IMR-90 (cell line): ENCODE results near the gene RNF130. TPM values are rescaled to one million over a fixed set of nuclear protein-coding genes. Genes with fewer than 3 reads are reported as not detected.

Experiments
- ATAC-seq: fragments of 200-7000 bp; cut with Tn5 transposase; 2 replicates; pipeline ENCODE4 v1.9.1; 2020; ENCODE audit warnings: low read depth, mild to moderate bottlenecking, moderate library complexity
- BruUV-seq: library from RNA; stranded (reverse); fragments of 400-500 nt; replicated peaks from 2 replicates; lab custom pipeline; 2021; lab: Mats Ljungman, UMichigan
- CTCF ChIA-PET: fragments of 300-600 bp; formaldehyde crosslinking; extraction: SDS; loops from one replicate; lab custom pipeline; 2021; ENCODE audit warnings: antibody characterized with exemption; lab: Yijun Ruan, JAX
- POLR2A ChIA-PET: fragments of 300-600 bp; sonication (Branson Sonifier 250); formaldehyde crosslinking; loops from one replicate; lab custom pipeline; 2022; ENCODE audit warnings: antibody characterized with exemption; ENCODE audit not compliant: unreplicated experiment; lab: Charles Lee
- DNase-seq: peaks from one replicate; pipeline ENCODE4 v3.0.0; 2013
- H2AFZ ChIP-seq: replicated peaks from 2 replicates; pipeline ENCODE3; 2013; ENCODE audit warnings: low read length, mild to moderate bottlenecking; ENCODE audit not compliant: poor library complexity
- H2AK5ac ChIP-seq: 2 replicates; pipeline ENCODE4 v1.6.1; 2013; ENCODE audit warnings: low read depth, low read length, inconsistent platforms
- H2AK9ac ChIP-seq: replicated peaks from 2 replicates; pipeline ENCODE3; 2013; ENCODE audit warnings: mild to moderate bottlenecking, low read depth, low read length, moderate library complexity; ENCODE audit not compliant: poor library complexity
- H2BK120ac ChIP-seq: 2 replicates; pipeline ENCODE4 v1.6.1; 2013; ENCODE audit warnings: low read depth, low read length, inconsistent platforms
- H2BK15ac ChIP-seq: 3 replicates; pipeline ENCODE4 v1.6.1; 2013; ENCODE audit warnings: low read depth, low read length, inconsistent platforms
- H2BK20ac ChIP-seq: 2 replicates; pipeline ENCODE4 v1.6.1; 2013; ENCODE audit warnings: low read depth, mild to moderate bottlenecking, inconsistent platforms, low read length, moderate library complexity
- H2BK5ac ChIP-seq: 2 replicates; pipeline ENCODE4 v1.6.1; 2013; ENCODE audit warnings: mild to moderate bottlenecking, low read depth, low read length, inconsistent platforms; ENCODE audit not compliant: poor library complexity, severe bottlenecking
- H3K14ac ChIP-seq: replicated peaks from 2 replicates; pipeline ENCODE4 v1.6.1; 2013; ENCODE audit warnings: low read depth, low read length, inconsistent platforms
- H3K18ac ChIP-seq: 2 replicates; pipeline ENCODE4 v1.6.1; 2013; ENCODE audit warnings: low read depth, low read length, control low read depth
- H3K23ac ChIP-seq: 2 replicates; pipeline ENCODE4 v1.6.1; 2013; ENCODE audit warnings: low read depth, low read length, inconsistent platforms
- H3K27ac ChIP-seq: 2 replicates; pipeline ENCODE4 v1.5.1; 2013; ENCODE audit warnings: mild to moderate bottlenecking, control low read depth, low read length; ENCODE audit not compliant: insufficient read depth
- H3K27me3 ChIP-seq: 2 replicates; pipeline ENCODE4 v1.6.1; 2013; ENCODE audit warnings: low read length; ENCODE audit not compliant: control insufficient read depth, insufficient read depth
- H3K36me3 ChIP-seq: 2 replicates; pipeline ENCODE4 v1.6.1; 2013; ENCODE audit warnings: low read length, mixed read lengths; ENCODE audit not compliant: control insufficient read depth, insufficient read depth
- H3K4ac ChIP-seq: 2 replicates; pipeline ENCODE4 v1.6.1; 2013; ENCODE audit warnings: low read depth, low read length, inconsistent platforms
- H3K4me1 ChIP-seq: 2 replicates; pipeline ENCODE4 v1.6.1; 2013; ENCODE audit warnings: low read length, mixed read lengths; ENCODE audit not compliant: control insufficient read depth, insufficient read depth
- H3K4me2 ChIP-seq: 2 replicates; pipeline ENCODE4 v1.6.1; 2013; ENCODE audit warnings: low read depth, mild to moderate bottlenecking, control low read depth, low read length, moderate library complexity
- H3K4me3 ChIP-seq: 2 replicates; pipeline ENCODE4 v1.5.1; 2013; ENCODE audit warnings: low read depth, mild to moderate bottlenecking, control low read depth, low read length, moderate library complexity; ENCODE audit not compliant: insufficient read depth
- H3K56ac ChIP-seq: 2 replicates; pipeline ENCODE4 v1.6.1; 2013; ENCODE audit warnings: low read length, inconsistent platforms; ENCODE audit not compliant: insufficient read depth; ENCODE audit errors: extremely low read depth
- H3K79me1 ChIP-seq, 2 experiments: 2 replicates each; pipeline ENCODE4 v1.6.1; 2013; ENCODE audit warnings: low read length in 2 of 2, inconsistent platforms in 1 of 2, low read depth in 1 of 2
- H3K9ac ChIP-seq: 2 replicates; pipeline ENCODE4 v1.6.1; 2013; ENCODE audit warnings: low read depth, low read length, control low read depth
- H3K9me1 ChIP-seq: 2 replicates; pipeline ENCODE4 v1.6.1; 2013; ENCODE audit warnings: low read length, inconsistent platforms; ENCODE audit not compliant: insufficient read depth
- H3K9me3 ChIP-seq: 2 replicates; pipeline ENCODE4 v1.6.1; 2013; ENCODE audit warnings: low read length; ENCODE audit not compliant: control insufficient read depth, insufficient read depth
- H4K20me1 ChIP-seq: 2 replicates; pipeline ENCODE4 v1.6.1; 2013; ENCODE audit warnings: low read length, inconsistent platforms; ENCODE audit not compliant: insufficient read depth
- H4K5ac ChIP-seq: 2 replicates; pipeline ENCODE4 v1.6.1; 2013; ENCODE audit warnings: mild to moderate bottlenecking, low read depth, low read length, control low read depth
- H4K8ac ChIP-seq, 2 experiments: 2 replicates each; pipeline ENCODE4 v1.6.1; 2013; ENCODE audit warnings: low read depth in 2 of 2, low read length in 2 of 2, control low read depth in 1 of 2, inconsistent platforms in 1 of 2
- H4K91ac ChIP-seq: 2 replicates; pipeline ENCODE4 v1.6.1; 2013; ENCODE audit warnings: low read depth, low read length, inconsistent platforms; ENCODE audit not compliant: insufficient read depth
- FOS ChIP-seq: fragments of 150-350 bp; IDR thresholded peaks from 2 replicates; pipeline ENCODE4 v1.6.1; 2016; ENCODE audit warnings: low read depth, low read length
- NFE2L2 ChIP-seq: fragments of 150-350 bp; IDR thresholded peaks from 2 replicates; pipeline ENCODE4 v1.6.1; 2016; ENCODE audit warnings: low read depth, mild to moderate bottlenecking, low read length
- WGBS, 2 experiments: methylation state at CpG; one replicate each; pipeline versions ENCODE4 v1.1.5 to v1.1.7; 2013; ENCODE audit warnings: missing lambda C conversion rate in 2 of 2; ENCODE audit not compliant: insufficient read length in 1 of 2; ENCODE audit errors: extremely low coverage in 2 of 2; 5-methylcytosine and 5-hydroxymethylcytosine counted together
- dilution Hi-C: fragments of 300-500 bp; cut with HindIII; formaldehyde crosslinking; loops from one replicate; pipeline ENCODE4 v1.14.3; 2018; ENCODE audit warnings: low sequenced_read_pairs; ENCODE audit not compliant: unreplicated experiment
- in situ Hi-C: fragments of 300-500 bp; cut with MboI; formaldehyde crosslinking; loops from 3 replicates; pipeline ENCODE4 v1.14.3; 2019; ENCODE audit warnings: low sequenced_read_pairs, inconsistent platforms, mixed read lengths
- intact Hi-C: fragments of 100-400 bp; cut with micrococcal nuclease; formaldehyde crosslinking; loops from 2 replicates; pipeline ENCODE4 v1.10.0; 2022
- polyA plus RNA-seq, 3 experiments: library from polyadenylated mRNA; depleted of rRNA; stranded (reverse); fragments of >200 nt; gene quantifications; 2 replicates each; pipeline ENCODE4 v1.2.3, GENCODE V29; 2012; ENCODE audit warnings: low replicate concordance in 1 of 3
- total RNA-seq: library from RNA; depleted of rRNA; stranded (reverse); fragments of >200 nt; gene quantifications from 2 replicates; pipeline ENCODE4 v1.2.3, GENCODE V29; 2012

Gene RNF130
- total and polyA plus RNA-seq, 2 of the 4 experiments (the other 2 are of a cell fraction) = 12.9 to 21.7 TPM

DNA sequence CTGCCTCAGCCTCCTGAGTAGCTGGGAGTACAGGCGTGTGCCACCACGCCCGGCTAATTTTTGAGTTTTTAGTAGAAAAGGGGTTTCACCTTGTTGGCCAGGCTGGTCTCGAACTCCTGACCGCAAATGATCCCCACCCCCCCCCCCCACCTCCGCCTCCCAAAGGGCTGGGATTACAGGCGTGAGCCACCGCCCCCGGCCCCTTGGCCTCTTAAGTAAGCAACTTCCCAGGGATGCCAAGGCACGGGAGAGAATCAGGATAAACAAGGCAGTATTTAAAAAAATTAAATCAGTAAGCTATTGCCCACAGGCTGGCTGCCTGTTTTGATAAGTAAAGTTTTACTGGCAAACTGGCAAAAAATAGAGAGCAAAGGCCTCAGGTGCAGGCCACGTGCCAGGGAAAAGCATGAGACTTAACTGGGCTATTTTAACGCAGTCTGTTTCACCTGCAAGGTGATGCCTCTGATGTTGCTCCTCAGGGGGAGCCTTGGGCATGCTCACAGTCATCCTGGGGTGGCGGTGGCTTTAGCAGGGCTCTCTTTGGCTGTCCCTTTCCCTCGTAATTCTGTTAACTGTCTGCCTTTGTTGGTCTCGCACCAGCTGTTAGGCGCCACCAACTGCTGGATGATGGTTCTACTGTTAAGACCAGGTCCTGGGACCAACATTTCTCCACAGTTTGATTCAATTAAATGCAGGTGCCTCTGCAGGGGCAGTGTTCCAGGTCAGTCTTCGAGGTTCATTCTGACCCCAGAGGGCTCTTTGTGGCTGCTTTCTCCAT is 19.4 kb upstream of the RNF130 start:
- no peak overlapping the region for H2BK5ac ChIP-seq
- peak overlapping the region; percentile 50; the same call in 1 of the 2 replicates for H3K4me3 ChIP-seq
- dilution Hi-C loops (no loop called here), in situ Hi-C loops (no loop called here), intact Hi-C loops (loop anchor here (1.0 kb wide), 1 partner anchor 183 kb away; no protein-coding TSS in a partner anchor)
- 0 out of 4 replicates have a peak overlapping the region, but pooled peaks of 1 of the 2 experiments have one; percentile 70 for H4K8ac ChIP-seq
- CTCF ChIA-PET = interaction anchor here (1.0 kb wide), 1 partner anchor 74 kb away, joined by 5 read pairs; no protein-coding TSS in a partner anchor
- no peak overlapping the region for H2BK120ac ChIP-seq
- H3K9ac ChIP-seq = no peak overlapping the region
- no TSS peak for BruUV-seq
- peak; percentile 19 for ATAC-seq
- H3K56ac ChIP-seq = no peak overlapping the region
- no peaks in the 10 kb centered on the region for H3K36me3 ChIP-seq
- H3K4ac ChIP-seq = no peak overlapping the region
- H4K20me1 ChIP-seq = no peaks in the 10 kb centered on the region
- no peaks in the 10 kb centered on the region for H3K79me1 ChIP-seq
- TF ChIP-seq FOS (no peak), NFE2L2 (no peak)
- no peak overlapping the region for H4K91ac ChIP-seq
- 21% methylated on average over 3 of the region's 17 CpGs; no CpG with 5 or more reads in 1 of the 2 experiments for WGBS, 2 experiments
- no peak overlapping the region for H3K14ac ChIP-seq
- no peaks in the 10 kb centered on the region for H3K9me3 ChIP-seq
- H2AK5ac ChIP-seq = no peak overlapping the region
- H4K5ac ChIP-seq = no peak overlapping the region; the same call in 1 of the 2 replicates
- H3K27me3 ChIP-seq = peaks cover 2% of the 10 kb centered on the region; the same call in 1 of the 2 replicates
- H2AFZ ChIP-seq = peak overlapping the region; percentile 54
- no peaks in the 10 kb centered on the region for H3K9me1 ChIP-seq
- H3K4me2 ChIP-seq = peak overlapping the region; percentile 39; the same call in 1 of the 2 replicates
- no peaks in the 10 kb centered on the region; the same call in 1 of the 2 replicates for H3K4me1 ChIP-seq
- POLR2A ChIA-PET = no interaction called here
- DNase-seq = peak; percentile 14
- no peak overlapping the region for H2AK9ac ChIP-seq
- no peak overlapping the region for H3K27ac ChIP-seq
- no peak overlapping the region for H2BK20ac ChIP-seq
- no peak overlapping the region for H3K23ac ChIP-seq
- no peak overlapping the region for H3K18ac ChIP-seq
- no peak overlapping the region for H2BK15ac ChIP-seq
